ENCODE data around the gene GPR153.

The GPR153 gene

GRCh38 chr1:6200188-6200809, 60.6 kb downstream of the GPR153 start:
- peak; percentile 54 for DNase-seq (ENCODE audit: low read depth)

- DNase-seq (ENCODE audit: low read depth): peak; percentile 100
These were observed 61.4 kb downstream of the GPR153 start, which contains the start of gene RPL22 for GRCh38 chr1:6199298-6200187. TSS of gene RPL22 (minus strand) at chr1:6199595. CDS start at chr1:6199573, 22 bp downstream.

- DNase-seq (ENCODE audit: low read depth): no peak
These were observed 62.1 kb downstream of the GPR153 start for GRCh38 chr1:6198646-6199297.

DNA sequence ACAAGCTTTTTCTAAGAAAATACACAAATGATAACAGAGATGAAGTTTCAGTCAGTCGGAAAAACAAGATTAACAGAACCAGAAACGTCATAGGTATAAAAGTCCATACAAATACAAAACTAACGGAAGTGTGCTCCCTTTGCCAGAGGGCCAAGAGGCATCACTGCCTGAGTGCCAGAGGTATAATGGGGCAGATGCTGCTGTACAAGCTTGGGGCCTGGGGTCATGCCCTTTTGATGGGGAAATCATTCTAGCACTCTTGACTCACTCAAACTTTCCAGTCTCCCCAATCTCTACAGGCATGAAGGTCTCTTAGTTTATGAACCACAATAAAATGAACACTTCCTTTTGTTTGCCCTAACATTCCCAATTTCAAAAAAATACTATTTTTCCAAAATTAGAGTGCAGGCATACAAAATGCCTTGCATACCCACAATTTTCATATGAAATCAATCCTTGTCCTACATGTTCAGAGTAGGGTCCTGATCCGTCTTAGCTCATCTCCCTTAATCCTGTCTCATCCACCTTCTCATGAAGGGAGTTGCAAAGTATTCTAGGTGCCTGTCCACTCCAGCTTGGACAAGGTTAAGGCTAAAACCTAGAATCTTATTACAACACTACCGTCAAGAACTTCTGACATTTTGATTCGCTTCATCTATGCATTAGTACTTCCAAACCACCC, 63.0 kb downstream of the GPR153 start:
- no peak for DNase-seq (ENCODE audit: low read depth)
